GM13977 (cell line): ENCODE results near the gene QPRT.
"Not testable (repeated sequence)": the region's sequence is repeated elsewhere in the genome, so short reads cannot be mapped to it uniquely, and the experiment has no call there.

ENCODE experiments used
- DNase-seq: peaks from one replicate; pipeline ENCODE4 v3.0.0; 2012; ENCODE audit warnings: low spot score
- in situ Hi-C: fragments of 300-500 bp; cut with MboI; formaldehyde crosslinking; loops from one replicate; pipeline ENCODE4 v1.12.0; 2022; ENCODE audit warnings: low sequenced_read_pairs, low pct_unique_long_range_greater_than_20kb, mixed read lengths, inconsistent platforms; ENCODE audit not compliant: unreplicated experiment
- TF ChIP-seq, protein P1 (sequence below): IDR thresholded peaks from 2 replicates; pipeline ENCODE4 v1.5.1; 2012; ENCODE audit warnings: mild to moderate bottlenecking, control low read depth; ENCODE audit not compliant: insufficient read depth; ENCODE audit errors: extremely low read depth, missing control alignments

The QPRT gene

GRCh38 chr16:29699324-29700219, 20.6 kb downstream of the QPRT start:
- DNase-seq = peak; percentile 10
- TF ChIP-seq, protein P1, sequence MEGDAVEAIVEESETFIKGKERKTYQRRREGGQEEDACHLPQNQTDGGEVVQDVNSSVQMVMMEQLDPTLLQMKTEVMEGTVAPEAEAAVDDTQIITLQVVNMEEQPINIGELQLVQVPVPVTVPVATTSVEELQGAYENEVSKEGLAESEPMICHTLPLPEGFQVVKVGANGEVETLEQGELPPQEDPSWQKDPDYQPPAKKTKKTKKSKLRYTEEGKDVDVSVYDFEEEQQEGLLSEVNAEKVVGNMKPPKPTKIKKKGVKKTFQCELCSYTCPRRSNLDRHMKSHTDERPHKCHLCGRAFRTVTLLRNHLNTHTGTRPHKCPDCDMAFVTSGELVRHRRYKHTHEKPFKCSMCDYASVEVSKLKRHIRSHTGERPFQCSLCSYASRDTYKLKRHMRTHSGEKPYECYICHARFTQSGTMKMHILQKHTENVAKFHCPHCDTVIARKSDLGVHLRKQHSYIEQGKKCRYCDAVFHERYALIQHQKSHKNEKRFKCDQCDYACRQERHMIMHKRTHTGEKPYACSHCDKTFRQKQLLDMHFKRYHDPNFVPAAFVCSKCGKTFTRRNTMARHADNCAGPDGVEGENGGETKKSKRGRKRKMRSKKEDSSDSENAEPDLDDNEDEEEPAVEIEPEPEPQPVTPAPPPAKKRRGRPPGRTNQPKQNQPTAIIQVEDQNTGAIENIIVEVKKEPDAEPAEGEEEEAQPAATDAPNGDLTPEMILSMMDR = no peak
- in situ Hi-C loops = no loop called here

- TF ChIP-seq, protein P1 = peak; percentile 84
- peak; percentile 80 for DNase-seq
- in situ Hi-C loops = no loop called here
These were observed 21.4 kb downstream of the QPRT start for GRCh38 chr16:29700253-29700987.

DNA sequence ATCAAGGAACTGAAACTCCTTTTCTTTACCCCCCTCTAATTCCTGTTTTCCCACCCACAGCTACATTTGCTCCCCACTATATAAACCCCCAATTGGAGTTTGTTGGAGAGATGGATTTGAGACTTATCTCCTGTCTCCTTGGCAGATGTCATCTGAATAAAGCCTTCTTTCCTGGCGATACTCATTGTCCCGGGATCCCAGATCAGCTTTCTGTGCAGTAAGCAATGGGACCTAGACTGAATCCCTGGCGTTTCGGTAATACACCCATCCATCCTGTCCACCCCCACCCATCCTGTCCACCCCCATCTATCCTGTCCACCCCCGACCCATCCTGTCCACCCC, 22.2 kb downstream of the QPRT start:
- in situ Hi-C loops = no loop called here
- TF ChIP-seq, protein P1 = no peak

GRCh38 chr16:29702269-29702668, 23.3 kb downstream of the QPRT start:
- in situ Hi-C loops = no loop called here
- TF ChIP-seq, protein P1 = no peak
- DNase-seq = peak; percentile 46

More for the DNA sequence above, 22.2 kb downstream of the QPRT start:
- no peak for DNase-seq

GRCh38 chr16:29705030-29705429, 26.1 kb downstream of the QPRT start:
- in situ Hi-C loops = no loop called here
- DNase-seq = no peak
- TF ChIP-seq, protein P1 = no peak

- in situ Hi-C loops, DNase-seq: not testable (repeated sequence)
These were observed 28.2 kb downstream of the QPRT start for GRCh38 chr16:29707160-29707559.

GRCh38 chr16:29708917-29709600, 30.1 kb downstream of the QPRT start:
- DNase-seq = no peak
- TF ChIP-seq, protein P1 = no peak
- in situ Hi-C loops = no loop called here

DNA sequence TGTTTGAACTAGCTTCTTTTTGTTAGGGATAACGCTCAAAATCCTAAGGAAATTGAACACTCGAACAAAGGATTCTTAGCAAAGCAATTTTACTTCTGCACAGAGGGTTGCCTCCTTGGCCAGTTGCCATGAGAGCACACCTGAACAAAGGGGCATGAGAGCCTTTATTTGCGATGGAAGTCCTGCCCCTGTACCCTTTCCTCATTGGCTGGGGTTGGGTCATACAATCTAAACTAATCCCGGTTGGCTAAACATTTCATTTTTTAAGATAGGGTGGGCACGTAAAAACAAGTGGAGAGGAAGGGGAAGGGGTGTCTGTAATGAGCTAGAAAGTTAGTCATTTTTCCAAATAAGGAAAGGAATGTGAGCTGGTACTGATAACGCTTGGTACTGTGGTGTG, 30.7 kb downstream of the QPRT start:
- DNase-seq, in situ Hi-C loops: not testable (repeated sequence)
